Heart left ventricle (tissue), 16 donors: Measurements from ENCODE around the gene TRDN. TPM values are rescaled to one million over a fixed set of nuclear protein-coding genes. Genes with fewer than 3 reads are reported as not detected.
A peak's percentile ranks its signal among the peaks of the same experiment; 100 is the strongest.

Source experiments
- ATAC-seq, 4 donors: fragments of 200-7000 bp; cut with Tn5 transposase; one replicate each; pipeline ENCODE4 v1.9.1; 2020 to 2022; ENCODE audit warnings: moderate library complexity in 4 of 4, mild to moderate bottlenecking in 3 of 4, moderate number of reproducible peaks in 1 of 4
- DNase-seq, 5 donors: peaks; one replicate each; pipeline ENCODE4 v3.0.0-alpha.2; 2020
- H3K27ac ChIP-seq, 12 donors: fragments of 200-600 bp; sonication (generic) in 4 of 12; one replicate each; pipeline versions ENCODE4 v1.5.0 to v1.8.0; 2016 to 2022; ENCODE audit warnings: mild to moderate bottlenecking in 2 of 12
- H3K27me3 ChIP-seq, 9 donors: fragments of 200-600 bp; sonication (generic) in 2 of 9; one replicate each; pipeline versions ENCODE4 v1.5.1 to v1.8.0; 2016 to 2022; ENCODE audit warnings: mild to moderate bottlenecking in 3 of 9
- H3K36me3 ChIP-seq, 9 donors: fragments of 200-600 bp; sonication (generic) in 2 of 9; one replicate each; pipeline versions ENCODE4 v1.5.0 to v1.8.0; 2018 to 2022; ENCODE audit warnings: mild to moderate bottlenecking in 2 of 9
- H3K4me1 ChIP-seq, 12 donors: fragments of 200-600 bp; sonication (generic) in 4 of 12; one replicate each; pipeline versions ENCODE4 v1.5.0 to v1.8.0; 2016 to 2022; ENCODE audit warnings: mild to moderate bottlenecking in 3 of 12
- H3K4me3 ChIP-seq, 12 donors: fragments of 200-600 bp; sonication (generic) in 4 of 12; one replicate each; pipeline versions ENCODE4 v1.5.0 to v1.8.0; 2017 to 2022; ENCODE audit warnings: mild to moderate bottlenecking in 9 of 12, moderate library complexity in 4 of 12
- H3K9me3 ChIP-seq, 12 donors: fragments of 200-600 bp; sonication (generic) in 4 of 12; one replicate each; pipeline versions ENCODE4 v1.5.0 to v1.8.0; 2016 to 2022; ENCODE audit warnings: mild to moderate bottlenecking in 1 of 12
- CTCF ChIP-seq, 12 donors: fragments of 200-600 bp; sonication (generic) in 4 of 12; IDR thresholded peaks; one replicate each; pipeline versions ENCODE4 v1.5.0 to v1.8.0; 2018 to 2022; ENCODE audit warnings: antibody characterized with exemption in 12 of 12, mild to moderate bottlenecking in 5 of 12
- POLR2A ChIP-seq, 2 donors: fragments of 450-650 bp; IDR thresholded peaks; one replicate each; pipeline ENCODE4 v1.6.1; 2017; ENCODE audit warnings: antibody characterized with exemption in 2 of 2, mild to moderate bottlenecking in 2 of 2, moderate library complexity in 2 of 2
- WGBS, 4 donors: extraction: QIAGEN DNeasy Blood & Tissue Kit in 2 of 4; methylation state at CpG; one replicate each; pipeline versions ENCODE4 v1.1.5 to v1.1.7; 2013 to 2018; 5-methylcytosine and 5-hydroxymethylcytosine counted together
- intact Hi-C, 10 donors: fragments of 100-400 bp; cut with DNase I; formaldehyde crosslinking; loops; one replicate each; pipeline versions ENCODE4 v1.11.1 to v1.14.2; 2022
- polyA plus RNA-seq, 2 donors: library from polyadenylated mRNA; stranded (reverse); fragments of 200-250 nt; gene quantifications; one replicate each; pipeline ENCODE4 v1.2.3, GENCODE V29; 2013
- total RNA-seq, 9 donors: library from RNA; depleted of rRNA in 2 of 9; stranded (reverse); fragments of >200 nt in 2 of 9; fragmentation: NEBNext Ultra II Directional in 3 of 9; extraction: Animal tissue kit (Norgen Biotek cat#: 25700) in 3 of 9; gene quantifications; one replicate each; pipeline versions ENCODE4 v1.1.0 to v1.2.4, GENCODE V29; 2016 to 2023
- donor health status: ischemic (EF 13 %, LVEDD 7.1; RV severe dilation, severe dysfunction).
- donor health status: healthy with polysubstance abuse.
- donor health status: DM: no; HTN: yes; CAD: no.
- donor health status: DM: no; HTN: no; CAD: no.
- donor health status: ischemic (EF 25% LVEDD 6.9; RV normal size, moderate dysfunction).
- donor health status: ischemic (EF 25% LVEDD 5.7; RV mildly dilated, moderate dysfunction).
- donor health status: healthy.
- donor health status: DM: yes; HTN: yes; CAD: no.
- donor health status: ischemic (EF 35%, LVEDD 5.7; RV mildly dilated, moderate dysfunction).
- donor health status: nonischemic (EF 11% LVEDD 7.7; RV severe dilation, severe dysfunction).
- donor health status: DM: yes; HTN: yes; CAD: no.
- donor health status: PGD.
- donor health status: ischemic (EF 29% LVEDD 5.4; RV normal size, mild dysfunction).
- donor health status: nonischemic (EF 23%, LVEDD 6.1; RV moderate dilation, normal function).

The TRDN gene
- total and polyA plus RNA-seq, 11 donors = 39.0 to 577 (median 381) TPM

GRCh38 chr6:123570813-123571684 is 65.7 kb downstream of the TRDN start:
- Histone ChIP-seq H3K4me3 (peak overlapping the region in 2 of 12 donors; percentile 24 to 25), H3K9me3 (no peaks in the 10 kb centered on the region), H3K27ac (peak overlapping the region in 4 of 12 donors; percentile 2 to 8 (median 4)), H3K27me3 (no peaks in the 10 kb centered on the region), H3K4me1 (peaks cover 0 to 27% (median 9%) of the 10 kb centered on the region in 12 donors), H3K36me3 (peaks cover 0 to 26% (median 0%) of the 10 kb centered on the region in 9 donors)
- TF ChIP-seq POLR2A (IDR thresholded peaks at IDR 0.05) (no peak), CTCF (IDR thresholded peaks at IDR 0.05) (no peak)
- 16 to 23% (median 21%) methylated on average over 7 of the region's 7 CpGs for WGBS, 4 donors
- DNase-seq (peak in 1 of 5 donors; percentile 32), ATAC-seq (peak in 2 of 4 donors; percentile 46 to 56)
- intact Hi-C loops = no loop called here

- peak in 1 of 5 donors; percentile 20 for DNase-seq
- Histone ChIP-seq H3K4me1 (peaks cover 0 to 23% (median 9%) of the 10 kb centered on the region in 12 donors), H3K4me3 (no peak overlapping the region), H3K9me3 (no peaks in the 10 kb centered on the region), H3K27me3 (no peaks in the 10 kb centered on the region), H3K27ac (peak overlapping the region in 3 of 12 donors; percentile 2 to 10 (median 8)), H3K36me3 (peaks cover 0 to 37% (median 0%) of the 10 kb centered on the region in 9 donors)
- intact Hi-C loops = loop anchor here in 1 of 10 donors (5.0 kb wide), 1 partner anchor 68 kb away; the partner anchor contains the start of gene TRDN
- peak; percentile 51 to 74 (median 58) for ATAC-seq
- TF ChIP-seq POLR2A (IDR thresholded peaks at IDR 0.05) (no peak), CTCF (IDR thresholded peaks at IDR 0.05) (no peak)
Measured at GRCh38 chr6:123569575-123569974, 67.2 kb downstream of the TRDN start.

GRCh38 chr6:123565529-123565928 is 71.2 kb downstream of the TRDN start:
- no peak for ATAC-seq
- Histone ChIP-seq H3K4me1 (peaks cover 0 to 27% (median 7%) of the 10 kb centered on the region in 12 donors), H3K9me3 (no peaks in the 10 kb centered on the region), H3K36me3 (peaks cover 0 to 43% (median 0%) of the 10 kb centered on the region in 9 donors), H3K4me3 (no peak overlapping the region), H3K27ac (no peak overlapping the region), H3K27me3 (no peaks in the 10 kb centered on the region)
- DNase-seq = no peak
- no peak for TF ChIP-seq POLR2A (IDR thresholded peaks at IDR 0.05)
- TF ChIP-seq CTCF (IDR thresholded peaks at IDR 0.05) = no peak
- intact Hi-C loops = loop anchor here in 1 of 10 donors (5.0 kb wide), 1 partner anchor 72 kb away; the partner anchor contains the start of gene TRDN
- WGBS, 4 donors = 86 to 92% (median 91%) methylated on average over 10 of the region's 10 CpGs

GRCh38 chr6:123564361-123564760 is 72.4 kb downstream of the TRDN start:
- TF ChIP-seq POLR2A (IDR thresholded peaks at IDR 0.05) (no peak), CTCF (IDR thresholded peaks at IDR 0.05) (no peak)
- Histone ChIP-seq H3K4me1 (peaks cover 0 to 20% (median 2%) of the 10 kb centered on the region in 12 donors), H3K9me3 (no peaks in the 10 kb centered on the region), H3K4me3 (no peak overlapping the region), H3K27ac (no peak overlapping the region), H3K27me3 (no peaks in the 10 kb centered on the region), H3K36me3 (peaks cover 0 to 36% (median 0%) of the 10 kb centered on the region in 9 donors)
- ATAC-seq (no peak), DNase-seq (no peak)
- 27 to 58% (median 39%) methylated on average over 3 of the region's 3 CpGs for WGBS, 4 donors
- intact Hi-C loops = no loop called here
